Mesothelial cell of epicardium (in vitro differentiated cells): Measurements from ENCODE around the gene INO80D. TPM values are rescaled to one million over a fixed set of nuclear protein-coding genes. Genes with fewer than 3 reads are reported as not detected.
A peak's percentile ranks its signal among the peaks of the same experiment; 100 is the strongest.
"Not testable (repeated sequence)": the region's sequence is repeated elsewhere in the genome, so short reads cannot be mapped to it uniquely, and the experiment has no call there.

Experiments
- DNase-seq, 2 experiments: peaks; one replicate each; pipeline ENCODE4 v3.0.0; 2021; ENCODE audit warnings: low spot score in 2 of 2; ENCODE audit not compliant: unreplicated experiment in 2 of 2
- H3K27ac Mint-ChIP-seq: 2 replicates; pipeline ENCODE4 v1.8.0; 2021; ENCODE audit warnings: mixed read lengths
- H3K27me3 Mint-ChIP-seq: 2 replicates; pipeline ENCODE4 v1.8.0; 2021; ENCODE audit warnings: low read depth, mixed read lengths
- H3K36me3 Mint-ChIP-seq: 2 replicates; pipeline ENCODE4 v1.8.0; 2021; ENCODE audit warnings: mixed read lengths
- H3K4me1 Mint-ChIP-seq: 2 replicates; pipeline ENCODE4 v1.8.0; 2021; ENCODE audit warnings: mixed read lengths
- H3K4me3 Mint-ChIP-seq: 2 replicates; pipeline ENCODE4 v1.8.0; 2021; ENCODE audit warnings: mild to moderate bottlenecking, moderate library complexity, mixed read lengths
- H3K9me3 Mint-ChIP-seq: 2 replicates; pipeline ENCODE4 v1.8.0; 2021; ENCODE audit warnings: mixed read lengths
- CTCF ChIP-seq: fragments of 200-600 bp; sonication (generic); IDR thresholded peaks from one replicate; pipeline ENCODE4 v1.5.0; 2021; ENCODE audit warnings: antibody characterized with exemption; ENCODE audit not compliant: unreplicated experiment
- total RNA-seq: library from RNA; stranded (reverse); gene quantifications from 3 replicates; pipeline ENCODE4 v1.2.1, GENCODE V29; 2021

INO80D gene
- total RNA-seq, 1 donor from 2014 or later = 21.7 TPM

GRCh38 chr2:206105038-206105437, 19.1 kb upstream of the INO80D start:
- H3K9me3 Mint-ChIP-seq = no peaks in the 10 kb centered on the region
- H3K27me3 Mint-ChIP-seq = no peaks in the 10 kb centered on the region
- TF ChIP-seq CTCF = no peak
- no peak overlapping the region for H3K4me3 Mint-ChIP-seq
- H3K36me3 Mint-ChIP-seq = peaks cover 4% of the 10 kb centered on the region
- H3K4me1 Mint-ChIP-seq = no peaks in the 10 kb centered on the region
- H3K27ac Mint-ChIP-seq = no peak overlapping the region
- DNase-seq = no peak

DNA sequence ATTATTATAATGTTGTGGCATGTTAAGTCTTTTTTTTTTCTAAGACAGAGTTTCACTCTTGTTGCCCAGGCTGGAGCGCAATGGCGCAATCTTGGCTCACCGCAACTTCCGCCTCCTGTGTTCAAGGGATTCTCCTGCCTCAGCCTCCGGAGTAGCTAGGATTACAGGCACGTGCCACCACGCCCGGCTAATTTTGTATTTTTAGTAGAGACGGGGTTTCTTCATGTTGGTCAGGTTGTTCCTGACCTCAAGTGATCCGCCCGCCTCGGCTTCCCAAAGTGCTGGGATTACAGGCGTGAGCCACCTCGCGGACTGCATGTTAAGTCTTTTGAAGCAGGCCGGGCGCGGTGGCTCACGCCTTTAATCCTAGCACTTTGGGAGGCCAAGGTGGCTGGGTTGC, 12.9 kb upstream of the INO80D start:
- H3K4me1 Mint-ChIP-seq = peaks cover 12% of the 10 kb centered on the region
- H3K27me3 Mint-ChIP-seq, H3K9me3 Mint-ChIP-seq, DNase-seq, H3K27ac Mint-ChIP-seq, H3K4me3 Mint-ChIP-seq, H3K36me3 Mint-ChIP-seq: not testable (repeated sequence)

- no peak overlapping the region for H3K4me3 Mint-ChIP-seq
- H3K27me3 Mint-ChIP-seq = no peaks in the 10 kb centered on the region
- H3K9me3 Mint-ChIP-seq = no peaks in the 10 kb centered on the region
- no peak overlapping the region for H3K27ac Mint-ChIP-seq
- DNase-seq = no peak
- peaks cover 2% of the 10 kb centered on the region for H3K36me3 Mint-ChIP-seq
- TF ChIP-seq CTCF = no peak
- H3K4me1 Mint-ChIP-seq = peaks cover 12% of the 10 kb centered on the region
These were observed 12.5 kb upstream of the INO80D start for GRCh38 chr2:206098471-206098870.

GRCh38 chr2:206096876-206097275, 10.9 kb upstream of the INO80D start:
- Mint-ChIP-seq H3K4me3 (no peak overlapping the region), H3K4me1 (peaks cover 12% of the 10 kb centered on the region), H3K27me3 (no peaks in the 10 kb centered on the region), H3K9me3 (no peaks in the 10 kb centered on the region), H3K27ac (peak overlapping the region; percentile 30), H3K36me3 (peaks cover 2% of the 10 kb centered on the region)
- no peak for DNase-seq
- no peak for TF ChIP-seq CTCF

DNA sequence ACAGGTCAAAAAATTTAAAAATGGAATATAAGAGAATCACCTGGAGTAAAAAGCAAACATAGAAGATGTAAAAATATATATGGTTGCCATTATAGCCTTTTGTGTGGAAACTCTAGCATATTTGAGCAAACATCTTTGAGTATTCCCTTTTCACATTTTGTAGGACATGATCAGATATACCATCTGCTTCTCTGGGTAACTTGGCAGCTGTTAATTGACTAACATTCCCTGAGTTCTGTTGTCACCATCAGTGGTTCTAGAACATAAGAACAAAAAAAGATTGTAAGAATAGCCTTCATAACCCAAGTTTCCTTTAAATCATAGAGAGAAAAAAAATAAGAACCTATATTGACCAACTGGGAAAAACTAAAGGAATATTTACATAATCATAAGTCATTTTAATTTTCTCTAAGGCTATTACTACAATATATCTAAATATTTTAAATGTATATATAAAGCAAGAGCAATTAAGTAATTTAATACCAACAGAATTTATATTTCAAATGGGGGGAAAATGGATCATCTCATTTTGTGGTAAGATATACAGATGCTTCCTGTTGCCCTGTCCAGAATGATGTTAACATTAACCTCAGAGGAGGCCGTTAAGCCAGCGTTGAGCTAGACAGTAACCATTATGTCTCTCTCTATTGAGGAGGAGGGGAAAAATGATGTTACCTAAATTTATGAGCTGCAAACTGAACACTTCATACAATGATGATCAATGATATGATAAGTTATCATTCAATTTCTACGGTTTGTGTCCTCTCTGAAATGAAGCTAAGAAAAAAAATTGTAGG, 9.8 kb upstream of the INO80D start:
- H3K4me1 Mint-ChIP-seq = peaks cover 12% of the 10 kb centered on the region
- H3K9me3 Mint-ChIP-seq = no peaks in the 10 kb centered on the region
- no peaks in the 10 kb centered on the region for H3K27me3 Mint-ChIP-seq
- no peak for DNase-seq
- no peaks in the 10 kb centered on the region for H3K36me3 Mint-ChIP-seq
- no peak overlapping the region for H3K27ac Mint-ChIP-seq
- TF ChIP-seq CTCF = no peak
- H3K4me3 Mint-ChIP-seq = no peak overlapping the region

DNA sequence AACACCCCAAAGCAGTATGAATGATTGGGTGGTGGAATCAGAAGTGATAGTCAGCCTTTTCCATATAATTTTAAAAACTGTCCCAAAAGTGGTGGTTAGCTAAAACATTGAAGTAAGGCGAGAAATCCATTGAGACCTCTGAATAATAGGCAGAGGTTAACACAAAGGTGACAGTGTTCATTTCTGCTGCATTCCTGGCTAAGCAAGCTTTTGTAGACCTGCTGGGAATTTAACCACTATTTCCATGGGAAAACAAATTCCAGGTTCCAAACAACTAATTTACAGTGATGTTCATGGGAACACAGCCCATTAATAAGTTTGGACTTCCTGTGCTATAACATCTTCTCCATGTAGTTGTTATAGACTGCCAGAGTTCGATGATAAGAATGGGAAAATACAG, 6.3 kb upstream of the INO80D start:
- DNase-seq = no peak
- H3K36me3 Mint-ChIP-seq = peaks cover 5% of the 10 kb centered on the region
- H3K9me3 Mint-ChIP-seq = no peaks in the 10 kb centered on the region
- no peaks in the 10 kb centered on the region for H3K27me3 Mint-ChIP-seq
- peak overlapping the region; percentile 61 for H3K27ac Mint-ChIP-seq
- H3K4me1 Mint-ChIP-seq = peaks cover 13% of the 10 kb centered on the region
- no peak overlapping the region for H3K4me3 Mint-ChIP-seq
- TF ChIP-seq CTCF = no peak
